Testis (tissue), 2 donors: ENCODE data around the gene ZNF600.

ENCODE experiments used
- POLR2A ChIP-seq: fragments of 450-650 bp; IDR thresholded peaks from one replicate; pipeline ENCODE4 v1.6.1; 2017; ENCODE audit warnings: antibody characterized with exemption, mild to moderate bottlenecking, moderate library complexity
- TF ChIP-seq, protein P1 (sequence below), 3 experiments: fragments of 450-650 bp in 2 of 3; fragments of 200-600 bp in 1 of 3; sonication (generic) in 1 of 3; IDR thresholded peaks; one replicate each; pipeline ENCODE4 v1.5.1; 2016 to 2019; ENCODE audit warnings: antibody characterized with exemption in 3 of 3, mild to moderate bottlenecking in 2 of 3, moderate library complexity in 1 of 3

DNA sequence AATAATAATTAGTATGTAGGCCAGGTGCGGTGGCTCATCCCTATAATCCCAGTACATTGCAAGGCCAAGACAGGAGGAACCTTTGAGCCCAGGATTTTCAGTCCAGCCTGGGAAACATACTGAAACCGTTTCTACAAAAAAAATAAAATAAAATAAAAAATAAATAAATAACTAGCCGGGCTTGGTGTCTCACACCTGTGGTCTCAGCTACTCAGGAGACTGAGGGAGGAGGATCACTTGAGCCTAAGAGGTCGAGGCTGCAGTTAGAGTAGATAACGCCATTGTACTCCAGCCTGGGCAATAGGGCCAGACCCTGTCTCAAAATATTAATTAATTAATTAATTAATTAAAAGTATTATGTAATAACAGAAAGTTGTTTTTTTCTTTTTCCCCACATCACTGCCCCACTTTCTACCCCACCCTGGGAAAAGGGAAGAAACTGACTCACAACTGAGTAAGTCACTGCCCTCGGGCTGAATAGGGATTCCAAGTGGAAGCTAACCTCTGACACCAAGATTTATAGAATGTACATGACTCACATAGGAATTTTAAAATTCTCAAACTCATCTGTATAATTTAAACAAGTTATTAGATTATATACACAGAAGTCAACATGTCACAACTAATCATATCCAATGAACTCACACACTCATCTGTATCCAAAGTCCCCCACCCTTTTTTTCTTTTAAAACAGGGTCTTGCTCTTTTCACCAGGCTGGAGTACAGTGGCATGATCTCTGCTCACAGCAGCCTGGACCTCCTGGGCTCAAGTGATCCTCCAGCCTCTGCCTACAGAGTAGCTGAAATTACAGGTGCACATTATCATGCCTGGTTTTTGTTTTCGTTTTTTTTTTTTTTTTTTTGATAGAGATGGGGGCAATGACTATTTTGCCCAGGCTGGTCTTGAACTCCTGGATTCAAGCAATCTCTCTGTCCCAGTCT is 64.3 kb downstream of the ZNF600 start:
- TF ChIP-seq, protein P1, sequence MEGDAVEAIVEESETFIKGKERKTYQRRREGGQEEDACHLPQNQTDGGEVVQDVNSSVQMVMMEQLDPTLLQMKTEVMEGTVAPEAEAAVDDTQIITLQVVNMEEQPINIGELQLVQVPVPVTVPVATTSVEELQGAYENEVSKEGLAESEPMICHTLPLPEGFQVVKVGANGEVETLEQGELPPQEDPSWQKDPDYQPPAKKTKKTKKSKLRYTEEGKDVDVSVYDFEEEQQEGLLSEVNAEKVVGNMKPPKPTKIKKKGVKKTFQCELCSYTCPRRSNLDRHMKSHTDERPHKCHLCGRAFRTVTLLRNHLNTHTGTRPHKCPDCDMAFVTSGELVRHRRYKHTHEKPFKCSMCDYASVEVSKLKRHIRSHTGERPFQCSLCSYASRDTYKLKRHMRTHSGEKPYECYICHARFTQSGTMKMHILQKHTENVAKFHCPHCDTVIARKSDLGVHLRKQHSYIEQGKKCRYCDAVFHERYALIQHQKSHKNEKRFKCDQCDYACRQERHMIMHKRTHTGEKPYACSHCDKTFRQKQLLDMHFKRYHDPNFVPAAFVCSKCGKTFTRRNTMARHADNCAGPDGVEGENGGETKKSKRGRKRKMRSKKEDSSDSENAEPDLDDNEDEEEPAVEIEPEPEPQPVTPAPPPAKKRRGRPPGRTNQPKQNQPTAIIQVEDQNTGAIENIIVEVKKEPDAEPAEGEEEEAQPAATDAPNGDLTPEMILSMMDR (IDR thresholded peaks at IDR 0.05), result no peak
- no peak for TF ChIP-seq POLR2A
